Kasumi-1 (cell line): Measurements from ENCODE around the gene PTPRF.
"Not testable (repeated sequence)": the region's sequence is repeated elsewhere in the genome, so short reads cannot be mapped to it uniquely, and the experiment has no call there.

Experiments used
- DNase-seq, 2 experiments: peaks; one replicate each; lab custom pipeline; 2025; lab: John Stamatoyannopoulos, UW

Gene PTPRF

DNA sequence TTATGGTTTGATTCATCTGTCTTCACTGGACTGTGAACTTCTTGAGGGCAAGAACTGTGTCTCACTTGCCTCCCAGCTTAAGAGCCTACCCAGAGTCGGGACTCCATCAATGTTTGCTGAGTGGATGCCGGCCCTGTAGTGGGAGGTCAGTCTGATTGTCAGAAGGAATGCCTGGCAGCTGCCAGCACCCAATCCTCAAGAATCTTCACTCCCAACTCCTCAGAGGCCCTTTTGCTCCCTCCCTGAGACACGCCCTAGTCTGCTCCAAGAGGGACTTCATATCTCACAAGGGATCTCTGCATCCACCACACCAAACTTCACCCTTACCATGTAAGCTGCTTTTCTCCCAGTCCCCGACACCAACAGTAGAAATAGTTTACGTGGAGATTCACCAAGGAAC, 104.0 kb downstream of the PTPRF start:
- DNase-seq = no peak

DNA sequence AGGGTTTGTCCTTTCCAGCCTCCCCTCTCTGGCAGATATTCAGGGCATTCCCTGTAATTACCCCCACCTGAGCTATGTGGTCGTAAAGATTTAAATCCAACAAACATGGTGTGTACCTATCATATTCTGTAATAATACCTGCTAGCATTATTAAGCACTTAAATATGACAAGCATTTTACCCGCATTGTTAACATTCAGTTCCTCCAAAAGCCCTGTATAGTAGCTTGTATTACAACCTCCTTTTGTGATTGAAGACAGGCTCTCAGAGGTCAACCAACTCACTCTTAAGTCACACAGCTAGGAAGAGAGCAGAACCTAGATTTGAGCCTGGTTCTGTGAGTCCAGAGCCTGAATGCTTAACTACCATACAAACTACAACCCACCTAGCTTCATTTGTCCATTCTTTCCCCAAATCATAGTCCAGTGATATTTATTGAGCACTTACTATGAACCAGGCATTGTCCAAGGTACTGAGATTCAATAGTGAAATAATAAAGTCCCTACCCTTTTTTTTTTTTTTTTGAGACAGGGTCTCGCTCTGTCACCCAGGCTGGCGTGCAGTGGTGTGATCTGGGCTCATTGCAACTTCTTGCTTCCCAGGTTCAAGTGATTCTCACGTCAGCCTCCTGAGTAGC, 105.4 kb downstream of the PTPRF start:
- no peak for DNase-seq

GRCh38 chr1:43637267-43637666, 106.6 kb downstream of the PTPRF start:
- DNase-seq = no peak

GRCh38 chr1:43638381-43638780, 107.7 kb downstream of the PTPRF start:
- DNase-seq = not testable (repeated sequence)

DNA sequence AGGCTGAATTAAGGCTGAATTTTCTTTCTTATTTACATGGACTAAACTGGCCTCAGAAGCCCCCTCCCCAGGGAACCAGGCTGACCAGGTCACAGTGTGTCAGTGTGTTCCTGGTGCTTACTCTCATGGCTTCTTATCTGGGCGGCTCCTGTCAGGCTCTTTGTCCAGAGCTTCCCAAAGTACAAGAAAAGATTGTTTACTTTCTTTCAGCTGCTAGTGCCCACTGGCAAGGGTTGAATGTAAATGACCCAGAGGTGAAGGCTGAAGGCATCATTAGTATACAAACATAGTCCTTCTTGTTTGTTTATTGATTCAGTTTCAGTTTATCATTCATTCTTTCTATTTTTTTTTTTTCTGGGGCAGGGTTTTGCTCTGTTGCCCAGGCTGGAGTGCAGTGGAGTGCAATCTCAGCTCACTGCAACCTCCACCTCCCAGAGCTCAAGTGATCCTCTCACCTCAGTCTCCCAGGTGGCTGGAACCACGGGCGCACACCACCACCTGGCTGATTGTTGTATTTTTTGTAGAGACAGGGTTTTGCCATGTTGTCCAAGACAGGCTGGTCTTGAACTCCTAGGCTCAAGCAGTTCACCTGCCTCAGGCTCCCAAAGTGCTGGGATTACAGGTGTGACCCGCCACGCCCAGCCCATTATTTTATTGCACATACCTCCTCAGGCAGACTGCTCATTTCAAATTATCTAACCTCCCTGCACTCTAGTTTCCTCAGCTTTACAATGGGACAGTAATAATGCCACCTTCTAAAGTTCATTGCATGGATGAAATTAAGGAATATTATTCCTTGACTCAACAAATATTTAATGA, 109.5 kb downstream of the PTPRF start:
- no peak for DNase-seq

DNA sequence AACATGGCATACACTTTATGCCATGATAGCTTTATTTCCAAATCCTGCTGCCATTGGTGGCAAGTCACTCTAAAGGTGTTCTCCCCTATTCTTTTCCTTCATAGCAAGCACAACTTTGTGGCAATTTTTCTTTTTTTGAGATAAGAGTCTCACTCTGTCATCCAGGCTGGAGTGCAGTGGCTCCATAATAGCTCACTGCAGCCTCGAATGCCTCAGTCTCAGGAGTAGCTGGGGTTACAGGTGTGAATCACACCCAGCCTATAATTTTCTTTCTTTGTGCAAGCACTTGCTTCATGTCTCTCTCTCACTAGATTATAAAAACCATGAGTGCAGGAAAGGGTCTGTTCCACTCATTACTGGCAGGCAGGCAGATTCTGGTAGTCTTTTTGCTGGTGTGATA, 113.9 kb downstream of the PTPRF start:
- DNase-seq = no peak

- DNase-seq = no peak
Observed at GRCh38 chr1:43645461-43645860, 114.8 kb downstream of the PTPRF start.

GRCh38 chr1:43647331-43647730, 116.6 kb downstream of the PTPRF start:
- DNase-seq = not testable (repeated sequence)

- DNase-seq = no peak
Observed at GRCh38 chr1:43648221-43648847, 117.7 kb downstream of the PTPRF start.

- DNase-seq = no peak
Observed at GRCh38 chr1:43648876-43649477, 118.3 kb downstream of the PTPRF start.

- peak; percentile 93 to 96 for DNase-seq
Observed at GRCh38 chr1:43650310-43651085, 119.8 kb downstream of the PTPRF start.

DNA sequence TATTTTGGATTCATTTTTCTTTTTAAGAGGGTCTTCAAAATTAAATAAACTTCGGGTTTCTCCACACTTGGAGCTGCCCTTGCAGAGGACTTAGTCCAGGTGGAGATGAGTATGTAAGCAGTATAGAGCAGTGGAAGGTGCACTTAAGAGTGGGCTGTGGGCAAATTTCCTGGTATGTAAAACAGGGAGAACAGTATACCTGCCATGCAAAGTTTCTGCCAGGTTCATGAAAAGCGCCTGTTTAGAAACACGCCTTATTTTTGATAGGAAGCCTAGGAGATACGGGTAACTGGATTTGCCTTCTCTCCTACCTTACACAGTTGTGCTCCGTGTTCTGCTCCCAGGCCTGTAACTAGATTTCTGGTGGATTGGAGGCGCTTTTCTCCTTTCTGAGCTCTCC, 120.5 kb downstream of the PTPRF start:
- DNase-seq = no peak

DNA sequence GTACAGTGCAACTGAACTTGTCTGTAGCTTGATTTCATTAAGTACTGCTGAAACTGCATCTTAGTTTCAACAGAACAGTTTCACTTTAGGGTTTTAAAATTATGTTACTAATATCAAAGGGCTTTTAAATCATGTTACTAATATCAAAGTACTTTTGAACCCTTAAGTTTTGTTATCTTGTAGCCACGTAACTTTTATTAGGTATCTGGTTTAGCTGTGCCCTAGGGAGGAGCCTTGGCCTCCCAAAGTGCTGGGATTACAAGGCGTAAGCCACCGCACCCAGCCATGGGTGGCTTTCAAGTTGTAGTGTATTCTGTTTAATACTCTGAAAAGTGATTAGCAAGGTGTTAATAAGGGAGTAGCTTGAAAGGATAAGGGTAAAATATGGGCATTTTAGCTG, 121.2 kb downstream of the PTPRF start:
- no peak for DNase-seq

GRCh38 chr1:43653339-43653738, 122.7 kb downstream of the PTPRF start:
- peak; percentile 88 to 90 for DNase-seq

- DNase-seq = peak; percentile 54 to 55
Observed at GRCh38 chr1:43653893-43654292, 123.2 kb downstream of the PTPRF start.

DNA sequence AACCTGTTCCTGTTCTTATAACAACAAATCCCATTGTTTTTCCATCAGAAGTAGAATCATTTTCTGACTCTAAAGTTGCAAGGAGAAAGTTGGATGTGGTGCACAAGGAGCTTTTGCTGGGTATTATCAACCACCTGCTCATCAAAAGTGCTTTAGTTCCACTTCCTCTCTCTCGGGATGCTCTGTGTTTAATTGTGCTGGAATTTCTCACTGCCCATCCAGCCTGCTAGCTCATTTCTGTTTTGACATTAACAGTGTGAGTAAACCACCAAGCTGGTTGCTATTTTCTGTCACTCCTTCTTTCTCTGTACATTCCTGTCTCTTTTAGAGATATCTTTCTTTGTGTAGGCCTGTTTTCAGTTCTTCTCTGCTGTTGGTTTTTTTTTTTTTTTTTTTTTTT, 125.3 kb downstream of the PTPRF start:
- DNase-seq = no peak

GRCh38 chr1:43659212-43660166, 128.8 kb downstream of the PTPRF start:
- no peak for DNase-seq

DNA sequence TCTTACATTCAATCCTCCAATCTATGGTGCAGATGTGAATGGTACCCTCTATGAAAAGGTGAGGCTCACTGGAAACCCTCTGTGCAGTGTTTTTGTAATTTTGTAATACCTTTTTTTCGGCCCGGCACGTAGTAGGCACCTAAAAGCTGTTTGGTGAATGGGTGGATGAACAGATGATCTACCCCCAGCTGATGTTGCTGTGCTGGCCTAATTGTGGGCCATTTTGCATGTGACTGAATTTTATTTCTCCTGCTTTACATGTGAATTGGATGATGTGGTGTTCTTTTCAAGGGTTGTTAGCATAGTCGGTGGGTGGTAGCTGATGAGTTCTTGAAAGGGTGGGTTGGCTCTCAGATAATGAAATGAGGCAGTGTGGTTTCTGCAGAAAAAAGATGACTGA, 129.7 kb downstream of the PTPRF start:
- DNase-seq = no peak

GRCh38 chr1:43664369-43664768, 133.7 kb downstream of the PTPRF start:
- DNase-seq = no peak

- no peak for DNase-seq
Observed at GRCh38 chr1:43666608-43667007, 135.9 kb downstream of the PTPRF start.

GRCh38 chr1:43668956-43669355, 138.3 kb downstream of the PTPRF start:
- no peak for DNase-seq
